HepG2 (cell line): ENCODE measurements around the gene KDM2B. TPM values are rescaled to one million over a fixed set of nuclear protein-coding genes. Genes with fewer than 3 reads are reported as not detected.
A peak's percentile ranks its signal among the peaks of the same experiment; 100 is the strongest.

ENCODE experiments used
- KDM2A ChIP-seq: sonication (generic); formaldehyde crosslinking; IDR thresholded peaks from 2 replicates; pipeline ENCODE4 v1.4.0; 2020; ENCODE audit warnings: low read depth, missing genetic modification reagents, borderline replicate concordance
- MIER2 ChIP-seq: IDR thresholded peaks from 2 replicates; pipeline ENCODE4 v1.6.1; 2016; ENCODE audit warnings: missing biosample characterization, missing genetic modification reagents
- PPARG ChIP-seq: conservative IDR thresholded peaks from 2 replicates; pipeline ENCODE4 v1.6.1; 2016; ENCODE audit warnings: missing biosample characterization, missing genetic modification reagents
- RAD21 ChIP-seq: fragments of 450-650 bp; formaldehyde crosslinking; IDR thresholded peaks from 2 replicates; pipeline ENCODE4 v1.5.0; 2020; ENCODE audit warnings: mild to moderate bottlenecking
- SIN3A ChIP-seq: IDR thresholded peaks from 2 replicates; pipeline ENCODE4 v1.6.1; 2011; ENCODE audit warnings: low read depth, mild to moderate bottlenecking, control low read depth, low read length, borderline replicate concordance
- U2AF1 ChIP-seq: fragments of 200-400 bp; formaldehyde crosslinking; optimal IDR thresholded peaks from 2 replicates; pipeline ENCODE3; 2017; ENCODE audit warnings: mild to moderate bottlenecking, low read depth, low read length
- ZNF256 ChIP-seq: sonication (generic); formaldehyde crosslinking; conservative IDR thresholded peaks from 2 replicates; pipeline ENCODE4 v1.4.0; 2020; ENCODE audit warnings: missing genetic modification reagents
- ZNF317 ChIP-seq: sonication (generic); formaldehyde crosslinking; IDR thresholded peaks from 2 replicates; pipeline ENCODE4 v1.5.0; 2020; ENCODE audit warnings: mild to moderate bottlenecking, missing genetic modification reagents
- ZNF563 ChIP-seq: sonication (generic); formaldehyde crosslinking; IDR thresholded peaks from 2 replicates; pipeline ENCODE4 v1.8.0; 2022; ENCODE audit warnings: mild to moderate bottlenecking, moderate library complexity, missing genetic modification reagents
- polyA plus RNA-seq, 8 experiments: library from polyadenylated mRNA; depleted of rRNA in 3 of 8; stranded (reverse) in 7 of 8; unstranded in 1 of 8; fragments of >200 nt; fragmentation: Illumina TruSeq in 4 of 8; extraction: Trizol in 4 of 8; gene quantifications; 2 replicates each; pipeline versions ENCODE4 v1.2.1 to v1.2.3, GENCODE V29; 2011 to 2016; ENCODE audit warnings: low read depth in 4 of 8, missing spikeins in 1 of 8, mixed read lengths in 1 of 8; ENCODE audit not compliant: insufficient read depth in 1 of 8
- total RNA-seq, 5 experiments: library from RNA; depleted of rRNA; stranded (reverse); fragments of >200 nt; fragmentation: Illumina TruSeq; extraction: Trizol; gene quantifications; 2 replicates each; pipeline ENCODE4 v1.2.3, GENCODE V29; 2016; ENCODE audit warnings: low read depth in 1 of 5
- TF ChIP-seq, protein P1 (sequence below): sonication (generic); formaldehyde crosslinking; IDR thresholded peaks from 2 replicates; pipeline ENCODE4 v1.8.1; 2023; ENCODE audit warnings: missing genetic modification reagents, inconsistent platforms, borderline replicate concordance
- TF ChIP-seq, protein P2 (sequence below): IDR thresholded peaks from 2 replicates; pipeline ENCODE4 v1.6.1; 2012; ENCODE audit warnings: low read depth, low read length, improper control_type of control experiment
- TF ChIP-seq, protein P3 (sequence below): sonication (generic); formaldehyde crosslinking; IDR thresholded peaks from 2 replicates; pipeline ENCODE4 v1.4.0; 2020; ENCODE audit warnings: missing genetic modification reagents
- TF ChIP-seq, protein P4 (sequence below): sonication (generic); formaldehyde crosslinking; IDR thresholded peaks from 2 replicates; pipeline ENCODE4 v1.5.1; 2020; ENCODE audit warnings: missing genetic modification reagents, mild to moderate bottlenecking, borderline replicate concordance
- TF ChIP-seq, protein P5 (sequence below): sonication (generic); formaldehyde crosslinking; IDR thresholded peaks from 2 replicates; pipeline ENCODE4 v1.4.0; 2020; ENCODE audit warnings: missing genetic modification reagents, borderline replicate concordance
- TF ChIP-seq, protein P6 (sequence below): IDR thresholded peaks from 2 replicates; pipeline ENCODE4 v1.6.1; 2012; ENCODE audit warnings: low read length, improper control_type of control experiment

KDM2B gene
- total and polyA plus RNA-seq, 2 of the 13 experiments (the other 11 are each of a cell fraction or from before 2014, with no cell fraction given), result 17.5 to 26.1 TPM

DNA sequence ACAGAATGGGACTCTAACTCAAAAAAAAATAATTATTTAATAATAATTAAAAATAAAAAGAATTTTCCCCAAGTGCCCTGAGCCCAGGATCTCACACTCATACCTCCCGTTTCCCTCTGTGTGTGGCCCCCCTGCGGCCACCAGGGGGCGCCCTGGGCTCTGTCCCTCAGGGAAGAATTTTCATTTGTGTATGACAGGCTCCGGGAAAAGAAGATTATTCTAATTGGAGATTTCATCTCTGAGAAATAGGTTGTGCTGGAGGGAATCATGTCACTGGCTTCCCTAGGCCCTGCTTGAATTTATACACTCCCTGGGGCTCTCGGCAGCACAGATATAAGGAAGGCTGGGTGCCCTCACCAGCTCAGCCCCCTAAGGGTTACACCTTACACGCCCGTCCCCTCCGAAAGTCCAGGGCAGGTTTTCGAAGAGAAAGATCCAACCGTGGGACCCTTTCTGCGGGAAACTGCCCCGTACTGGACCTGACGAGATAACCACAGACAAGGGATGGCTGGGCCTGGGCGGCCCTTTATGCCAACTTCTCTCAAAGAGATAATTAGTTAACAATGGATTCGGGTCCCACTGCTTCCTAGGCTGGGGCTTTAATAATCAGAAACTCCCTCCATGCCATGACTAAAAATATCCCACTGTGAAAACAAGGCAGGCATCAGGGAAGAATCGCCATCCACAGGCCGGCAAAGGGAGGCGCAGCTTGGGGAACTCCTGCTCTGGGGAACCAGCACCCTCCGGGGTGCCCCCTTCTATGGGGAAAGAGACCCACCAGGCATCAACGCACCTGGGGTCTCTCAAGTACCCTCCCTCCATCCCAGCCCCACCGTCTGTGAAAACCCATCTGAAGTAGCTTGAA, 80.7 kb downstream of the KDM2B start (continued):
- TF ChIP-seq KDM2A (CRISPR knock-in tag) (peak; percentile 60; the same call in 1 of the 2 replicates), SIN3A (no peak), RAD21 (CRISPR knock-in tag) (peak; percentile 40; the same call in 1 of the 2 replicates), ZNF563 (CRISPR knock-in tag) (no peak), PPARG (CRISPR knock-in tag) (peak; percentile 44; the same call in 1 of the 2 replicates), ZNF317 (CRISPR knock-in tag) (no peak), MIER2 (CRISPR knock-in tag) (no peak), ZNF256 (CRISPR knock-in tag) (no peak), U2AF1 (no peak)
- TF ChIP-seq, protein P1, sequence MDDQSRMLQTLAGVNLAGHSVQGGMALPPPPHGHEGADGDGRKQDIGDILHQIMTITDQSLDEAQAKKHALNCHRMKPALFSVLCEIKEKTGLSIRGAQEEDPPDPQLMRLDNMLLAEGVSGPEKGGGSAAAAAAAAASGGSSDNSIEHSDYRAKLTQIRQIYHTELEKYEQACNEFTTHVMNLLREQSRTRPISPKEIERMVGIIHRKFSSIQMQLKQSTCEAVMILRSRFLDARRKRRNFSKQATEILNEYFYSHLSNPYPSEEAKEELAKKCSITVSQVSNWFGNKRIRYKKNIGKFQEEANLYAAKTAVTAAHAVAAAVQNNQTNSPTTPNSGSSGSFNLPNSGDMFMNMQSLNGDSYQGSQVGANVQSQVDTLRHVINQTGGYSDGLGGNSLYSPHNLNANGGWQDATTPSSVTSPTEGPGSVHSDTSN (CRISPR knock-in tag), result no peak
- TF ChIP-seq, protein P2, sequence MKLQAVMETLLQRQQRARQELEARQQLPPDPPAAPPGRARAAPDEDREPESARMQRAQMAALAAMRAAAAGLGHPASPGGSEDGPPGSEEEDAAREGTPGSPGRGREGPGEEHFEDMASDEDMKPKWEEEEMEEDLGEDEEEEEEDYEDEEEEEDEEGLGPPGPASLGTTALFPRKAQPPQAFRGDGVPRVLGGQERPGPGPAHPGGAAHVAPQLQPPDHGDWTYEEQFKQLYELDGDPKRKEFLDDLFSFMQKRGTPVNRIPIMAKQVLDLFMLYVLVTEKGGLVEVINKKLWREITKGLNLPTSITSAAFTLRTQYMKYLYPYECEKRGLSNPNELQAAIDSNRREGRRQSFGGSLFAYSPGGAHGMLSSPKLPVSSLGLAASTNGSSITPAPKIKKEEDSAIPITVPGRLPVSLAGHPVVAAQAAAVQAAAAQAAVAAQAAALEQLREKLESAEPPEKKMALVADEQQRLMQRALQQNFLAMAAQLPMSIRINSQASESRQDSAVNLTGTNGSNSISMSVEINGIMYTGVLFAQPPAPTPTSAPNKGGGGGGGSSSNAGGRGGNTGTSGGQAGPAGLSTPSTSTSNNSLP, result 0 out of 2 replicates have a peak, but pooled peaks have one; percentile 21
- TF ChIP-seq, protein P3, sequence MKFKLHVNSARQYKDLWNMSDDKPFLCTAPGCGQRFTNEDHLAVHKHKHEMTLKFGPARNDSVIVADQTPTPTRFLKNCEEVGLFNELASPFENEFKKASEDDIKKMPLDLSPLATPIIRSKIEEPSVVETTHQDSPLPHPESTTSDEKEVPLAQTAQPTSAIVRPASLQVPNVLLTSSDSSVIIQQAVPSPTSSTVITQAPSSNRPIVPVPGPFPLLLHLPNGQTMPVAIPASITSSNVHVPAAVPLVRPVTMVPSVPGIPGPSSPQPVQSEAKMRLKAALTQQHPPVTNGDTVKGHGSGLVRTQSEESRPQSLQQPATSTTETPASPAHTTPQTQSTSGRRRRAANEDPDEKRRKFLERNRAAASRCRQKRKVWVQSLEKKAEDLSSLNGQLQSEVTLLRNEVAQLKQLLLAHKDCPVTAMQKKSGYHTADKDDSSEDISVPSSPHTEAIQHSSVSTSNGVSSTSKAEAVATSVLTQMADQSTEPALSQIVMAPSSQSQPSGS (CRISPR knock-in tag), result no peak
- TF ChIP-seq, protein P4, sequence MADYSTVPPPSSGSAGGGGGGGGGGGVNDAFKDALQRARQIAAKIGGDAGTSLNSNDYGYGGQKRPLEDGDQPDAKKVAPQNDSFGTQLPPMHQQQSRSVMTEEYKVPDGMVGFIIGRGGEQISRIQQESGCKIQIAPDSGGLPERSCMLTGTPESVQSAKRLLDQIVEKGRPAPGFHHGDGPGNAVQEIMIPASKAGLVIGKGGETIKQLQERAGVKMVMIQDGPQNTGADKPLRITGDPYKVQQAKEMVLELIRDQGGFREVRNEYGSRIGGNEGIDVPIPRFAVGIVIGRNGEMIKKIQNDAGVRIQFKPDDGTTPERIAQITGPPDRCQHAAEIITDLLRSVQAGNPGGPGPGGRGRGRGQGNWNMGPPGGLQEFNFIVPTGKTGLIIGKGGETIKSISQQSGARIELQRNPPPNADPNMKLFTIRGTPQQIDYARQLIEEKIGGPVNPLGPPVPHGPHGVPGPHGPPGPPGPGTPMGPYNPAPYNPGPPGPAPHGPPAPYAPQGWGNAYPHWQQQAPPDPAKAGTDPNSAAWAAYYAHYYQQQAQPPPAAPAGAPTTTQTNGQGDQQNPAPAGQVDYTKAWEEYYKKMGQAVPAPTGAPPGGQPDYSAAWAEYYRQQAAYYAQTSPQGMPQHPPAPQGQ (CRISPR knock-in tag), result no peak
- TF ChIP-seq, protein P5, sequence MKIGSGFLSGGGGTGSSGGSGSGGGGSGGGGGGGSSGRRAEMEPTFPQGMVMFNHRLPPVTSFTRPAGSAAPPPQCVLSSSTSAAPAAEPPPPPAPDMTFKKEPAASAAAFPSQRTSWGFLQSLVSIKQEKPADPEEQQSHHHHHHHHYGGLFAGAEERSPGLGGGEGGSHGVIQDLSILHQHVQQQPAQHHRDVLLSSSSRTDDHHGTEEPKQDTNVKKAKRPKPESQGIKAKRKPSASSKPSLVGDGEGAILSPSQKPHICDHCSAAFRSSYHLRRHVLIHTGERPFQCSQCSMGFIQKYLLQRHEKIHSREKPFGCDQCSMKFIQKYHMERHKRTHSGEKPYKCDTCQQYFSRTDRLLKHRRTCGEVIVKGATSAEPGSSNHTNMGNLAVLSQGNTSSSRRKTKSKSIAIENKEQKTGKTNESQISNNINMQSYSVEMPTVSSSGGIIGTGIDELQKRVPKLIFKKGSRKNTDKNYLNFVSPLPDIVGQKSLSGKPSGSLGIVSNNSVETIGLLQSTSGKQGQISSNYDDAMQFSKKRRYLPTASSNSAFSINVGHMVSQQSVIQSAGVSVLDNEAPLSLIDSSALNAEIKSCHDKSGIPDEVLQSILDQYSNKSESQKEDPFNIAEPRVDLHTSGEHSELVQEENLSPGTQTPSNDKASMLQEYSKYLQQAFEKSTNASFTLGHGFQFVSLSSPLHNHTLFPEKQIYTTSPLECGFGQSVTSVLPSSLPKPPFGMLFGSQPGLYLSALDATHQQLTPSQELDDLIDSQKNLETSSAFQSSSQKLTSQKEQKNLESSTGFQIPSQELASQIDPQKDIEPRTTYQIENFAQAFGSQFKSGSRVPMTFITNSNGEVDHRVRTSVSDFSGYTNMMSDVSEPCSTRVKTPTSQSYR (CRISPR knock-in tag), result no peak
- TF ChIP-seq, protein P6, sequence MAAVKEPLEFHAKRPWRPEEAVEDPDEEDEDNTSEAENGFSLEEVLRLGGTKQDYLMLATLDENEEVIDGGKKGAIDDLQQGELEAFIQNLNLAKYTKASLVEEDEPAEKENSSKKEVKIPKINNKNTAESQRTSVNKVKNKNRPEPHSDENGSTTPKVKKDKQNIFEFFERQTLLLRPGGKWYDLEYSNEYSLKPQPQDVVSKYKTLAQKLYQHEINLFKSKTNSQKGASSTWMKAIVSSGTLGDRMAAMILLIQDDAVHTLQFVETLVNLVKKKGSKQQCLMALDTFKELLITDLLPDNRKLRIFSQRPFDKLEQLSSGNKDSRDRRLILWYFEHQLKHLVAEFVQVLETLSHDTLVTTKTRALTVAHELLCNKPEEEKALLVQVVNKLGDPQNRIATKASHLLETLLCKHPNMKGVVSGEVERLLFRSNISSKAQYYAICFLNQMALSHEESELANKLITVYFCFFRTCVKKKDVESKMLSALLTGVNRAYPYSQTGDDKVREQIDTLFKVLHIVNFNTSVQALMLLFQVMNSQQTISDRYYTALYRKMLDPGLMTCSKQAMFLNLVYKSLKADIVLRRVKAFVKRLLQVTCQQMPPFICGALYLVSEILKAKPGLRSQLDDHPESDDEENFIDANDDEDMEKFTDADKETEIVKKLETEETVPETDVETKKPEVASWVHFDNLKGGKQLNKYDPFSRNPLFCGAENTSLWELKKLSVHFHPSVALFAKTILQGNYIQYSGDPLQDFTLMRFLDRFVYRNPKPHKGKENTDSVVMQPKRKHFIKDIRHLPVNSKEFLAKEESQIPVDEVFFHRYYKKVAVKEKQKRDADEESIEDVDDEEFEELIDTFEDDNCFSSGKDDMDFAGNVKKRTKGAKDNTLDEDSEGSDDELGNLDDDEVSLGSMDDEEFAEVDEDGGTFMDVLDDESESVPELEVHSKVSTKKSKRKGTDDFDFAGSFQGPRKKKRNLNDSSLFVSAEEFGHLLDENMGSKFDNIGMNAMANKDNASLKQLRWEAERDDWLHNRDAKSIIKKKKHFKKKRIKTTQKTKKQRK, result no peak
